DOHH2 (cell line): ENCODE results near the gene CNTN4.

Source experiments
- CTCF ChIP-seq: fragments of 200-600 bp; sonication (generic); IDR thresholded peaks from one replicate; pipeline ENCODE4 v1.5.1; 2014; ENCODE audit warnings: antibody characterized with exemption, mild to moderate bottlenecking, low read depth, low read length; ENCODE audit not compliant: poor library complexity, severe bottlenecking
- EZH2phosphoT487 ChIP-seq: fragments of 200-600 bp; sonication (generic); IDR thresholded peaks from 2 replicates; pipeline ENCODE4 v1.6.1; 2017; ENCODE audit warnings: borderline replicate concordance, mild to moderate bottlenecking, antibody characterized with exemption, low read length, moderate library complexity, mixed read lengths

- TF ChIP-seq CTCF (no peak), EZH2phosphoT487 (no peak)
Observed at GRCh38 chr3:3087716-3088465, 989.2 kb downstream of the CNTN4 start.
